A549 (cell line): Measurements from ENCODE around the gene KIF5C.

Experiments
- EHMT2 ChIP-seq: fragments of 200-600 bp; sonication (generic); IDR thresholded peaks from 2 replicates; pipeline ENCODE4 v1.6.1; 2016; ENCODE audit warnings: antibody characterized with exemption, low read depth, mild to moderate bottlenecking, moderate library complexity
- KDM1A ChIP-seq: fragments of 200-600 bp; sonication (generic); IDR thresholded peaks from 2 replicates; pipeline ENCODE4 v1.6.1; 2016; ENCODE audit warnings: low read depth, mild to moderate bottlenecking
- MAZ ChIP-seq: fragments of 150-350 bp; IDR thresholded peaks from 2 replicates; pipeline ENCODE4 v1.6.1; 2014; ENCODE audit warnings: antibody characterized with exemption, low read depth, low read length, borderline replicate concordance
- MYC ChIP-seq: IDR thresholded peaks from 2 replicates; pipeline ENCODE4 v1.6.1; 2012; ENCODE audit warnings: mild to moderate bottlenecking, inconsistent platforms, low read length, improper control_type of control experiment, borderline replicate concordance
- NFE2L2 ChIP-seq: fragments of 150-350 bp; conservative IDR thresholded peaks from 2 replicates; pipeline ENCODE4 v1.6.1; 2014; ENCODE audit warnings: low read length
- POLR2A ChIP-seq: IDR thresholded peaks from 2 replicates; pipeline ENCODE4 v1.6.1; 2012; ENCODE audit warnings: mild to moderate bottlenecking, low read length
- RAD21 ChIP-seq, 2 experiments: fragments of >200 bp in 1 of 2; sonication (Bioruptor Twin) in 1 of 2; formaldehyde crosslinking in 1 of 2; IDR thresholded peaks in 1 of 2; conservative IDR thresholded peaks in 1 of 2; 2 replicates in 1 of 2; 3 replicates in 1 of 2; pipeline ENCODE4 v1.6.1; 2012 to 2018; ENCODE audit warnings: inconsistent platforms in 1 of 2
- SMC3 ChIP-seq: fragments of >200 bp; sonication (Bioruptor Twin); formaldehyde crosslinking; IDR thresholded peaks from 3 replicates; pipeline ENCODE4 v1.6.1; 2018; ENCODE audit warnings: inconsistent platforms
- TF ChIP-seq, protein P1 (sequence below): fragments of >200 bp; sonication (Bioruptor Twin); formaldehyde crosslinking; IDR thresholded peaks from 3 replicates; pipeline ENCODE4 v1.5.1; 2016

DNA sequence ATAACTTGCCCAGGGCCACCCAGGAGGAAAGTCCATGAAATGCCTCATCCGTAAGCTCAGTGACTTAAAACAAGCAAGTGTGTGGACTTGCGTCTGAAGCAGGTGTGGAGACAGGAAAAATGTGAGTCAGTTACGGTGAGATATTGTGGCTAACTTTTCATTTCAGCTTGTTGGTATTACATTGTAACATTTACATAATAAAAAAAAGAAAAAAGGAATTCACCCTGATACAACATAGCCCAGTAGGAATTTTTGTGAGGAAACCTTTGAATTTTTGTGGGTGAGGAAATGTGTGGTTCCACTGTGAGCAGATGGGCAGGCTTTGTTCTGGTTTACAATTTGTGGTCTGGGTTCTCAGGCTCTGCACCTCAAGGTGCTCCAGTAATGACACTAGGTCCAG, 129.8 kb downstream of the KIF5C start:
- TF ChIP-seq, protein P1, sequence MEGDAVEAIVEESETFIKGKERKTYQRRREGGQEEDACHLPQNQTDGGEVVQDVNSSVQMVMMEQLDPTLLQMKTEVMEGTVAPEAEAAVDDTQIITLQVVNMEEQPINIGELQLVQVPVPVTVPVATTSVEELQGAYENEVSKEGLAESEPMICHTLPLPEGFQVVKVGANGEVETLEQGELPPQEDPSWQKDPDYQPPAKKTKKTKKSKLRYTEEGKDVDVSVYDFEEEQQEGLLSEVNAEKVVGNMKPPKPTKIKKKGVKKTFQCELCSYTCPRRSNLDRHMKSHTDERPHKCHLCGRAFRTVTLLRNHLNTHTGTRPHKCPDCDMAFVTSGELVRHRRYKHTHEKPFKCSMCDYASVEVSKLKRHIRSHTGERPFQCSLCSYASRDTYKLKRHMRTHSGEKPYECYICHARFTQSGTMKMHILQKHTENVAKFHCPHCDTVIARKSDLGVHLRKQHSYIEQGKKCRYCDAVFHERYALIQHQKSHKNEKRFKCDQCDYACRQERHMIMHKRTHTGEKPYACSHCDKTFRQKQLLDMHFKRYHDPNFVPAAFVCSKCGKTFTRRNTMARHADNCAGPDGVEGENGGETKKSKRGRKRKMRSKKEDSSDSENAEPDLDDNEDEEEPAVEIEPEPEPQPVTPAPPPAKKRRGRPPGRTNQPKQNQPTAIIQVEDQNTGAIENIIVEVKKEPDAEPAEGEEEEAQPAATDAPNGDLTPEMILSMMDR: no peak
- no peak for TF ChIP-seq MAZ
- no peak for TF ChIP-seq NFE2L2
- no peak for TF ChIP-seq MYC
- no peak for TF ChIP-seq RAD21 (conservative IDR thresholded peaks at IDR 0.05 in 1 of 2, IDR thresholded peaks at IDR 0.05 in 1 of 2)
- no peak for TF ChIP-seq POLR2A
- no peak for TF ChIP-seq SMC3
- no peak for TF ChIP-seq EHMT2
- TF ChIP-seq KDM1A: no peak
